H9 (cell line): ENCODE measurements around the gene HEATR1. TPM values are rescaled to one million over a fixed set of nuclear protein-coding genes. Genes with fewer than 3 reads are reported as not detected.

ENCODE experiments used
- DNase-seq: peaks from one replicate; pipeline ENCODE4 v3.0.0-alpha.2; 2017
- H2AFZ ChIP-seq: one replicate; pipeline ENCODE4 v1.6.1; 2013; ENCODE audit warnings: mild to moderate bottlenecking, low read length, control low read depth, moderate library complexity
- H2AK5ac ChIP-seq: 2 replicates; pipeline ENCODE4 v1.6.1; 2013; ENCODE audit warnings: low read length, control low read depth, mixed read lengths; ENCODE audit not compliant: insufficient read length
- H2BK120ac ChIP-seq: one replicate; pipeline ENCODE4 v1.6.1; 2013; ENCODE audit warnings: low read depth, mild to moderate bottlenecking, low read length, control low read depth, inconsistent platforms; ENCODE audit not compliant: poor library complexity, severe bottlenecking
- H2BK12ac ChIP-seq: 2 replicates; pipeline ENCODE4 v1.6.1; 2013; ENCODE audit warnings: low read length, control low read depth, mixed read lengths, low read depth; ENCODE audit not compliant: insufficient read length
- H2BK15ac ChIP-seq: 2 replicates; pipeline ENCODE4 v1.6.1; 2013; ENCODE audit warnings: low read depth, low read length, control low read depth
- H2BK20ac ChIP-seq: one replicate; pipeline ENCODE4 v1.6.1; 2013; ENCODE audit warnings: low read depth, mild to moderate bottlenecking, low read length, control low read depth, inconsistent platforms; ENCODE audit not compliant: poor library complexity, severe bottlenecking
- H2BK5ac ChIP-seq: 2 replicates; pipeline ENCODE4 v1.6.1; 2013; ENCODE audit warnings: low read length, control low read depth, mixed read lengths; ENCODE audit not compliant: insufficient read length
- H3K14ac ChIP-seq: 2 replicates; pipeline ENCODE4 v1.6.1; 2013; ENCODE audit warnings: low read length, control low read depth; ENCODE audit not compliant: insufficient read depth
- H3K18ac ChIP-seq: 2 replicates; pipeline ENCODE4 v1.6.1; 2013; ENCODE audit warnings: low read depth, mild to moderate bottlenecking, mixed read lengths, low read length, control low read depth; ENCODE audit not compliant: insufficient read length
- H3K23ac ChIP-seq: 2 replicates; pipeline ENCODE4 v1.6.1; 2013; ENCODE audit warnings: low read length, control low read depth, mixed read lengths, low read depth; ENCODE audit not compliant: insufficient read length
- H3K23me2 ChIP-seq: 2 replicates; pipeline ENCODE4 v1.6.1; 2013; ENCODE audit warnings: low read depth, mild to moderate bottlenecking, mixed read lengths, low read length, control low read depth; ENCODE audit not compliant: insufficient read length, poor library complexity, severe bottlenecking
- H3K27ac ChIP-seq: 2 replicates; pipeline ENCODE4 v1.5.1; 2013; ENCODE audit warnings: low read length, control low read depth, mixed read lengths, low read depth; ENCODE audit not compliant: insufficient read length
- H3K27me3 ChIP-seq: 2 replicates; pipeline ENCODE4 v1.6.1; 2013; ENCODE audit warnings: low read length, control low read depth, inconsistent platforms; ENCODE audit not compliant: insufficient read depth
- H3K4ac ChIP-seq: 2 replicates; pipeline ENCODE4 v1.6.1; 2013; ENCODE audit warnings: low read depth, mild to moderate bottlenecking, control low read depth, inconsistent platforms, low read length, moderate library complexity
- H3K4me1 ChIP-seq: 2 replicates; pipeline ENCODE4 v1.6.1; 2013; ENCODE audit warnings: low read length, control low read depth, inconsistent platforms; ENCODE audit not compliant: insufficient read depth
- H3K4me2 ChIP-seq: 2 replicates; pipeline ENCODE4 v1.6.1; 2013; ENCODE audit warnings: low read length, control low read depth, mixed read lengths; ENCODE audit not compliant: insufficient read length, insufficient read depth
- H3K56ac ChIP-seq: 2 replicates; pipeline ENCODE4 v1.6.1; 2013; ENCODE audit warnings: low read depth, mild to moderate bottlenecking, mixed read lengths, low read length, control low read depth; ENCODE audit not compliant: insufficient read length
- H3K79me1 ChIP-seq: 2 replicates; pipeline ENCODE4 v1.6.1; 2013; ENCODE audit warnings: low read depth, mild to moderate bottlenecking, moderate library complexity, low read length, control low read depth, inconsistent platforms; ENCODE audit not compliant: insufficient read depth, poor library complexity, severe bottlenecking
- H3K79me2 ChIP-seq: 2 replicates; pipeline ENCODE4 v1.6.1; 2013; ENCODE audit warnings: low read length, control low read depth, inconsistent platforms; ENCODE audit not compliant: insufficient read depth
- H3K9ac ChIP-seq: 2 replicates; pipeline ENCODE4 v1.6.1; 2013; ENCODE audit warnings: low read length, control low read depth, mixed read lengths; ENCODE audit not compliant: insufficient read length; ENCODE audit errors: extremely low read depth
- H3K9me3 ChIP-seq: one replicate; pipeline ENCODE4 v1.6.1; 2013; ENCODE audit warnings: low read depth, low read length, inconsistent platforms; ENCODE audit not compliant: control insufficient read depth
- H3T11ph ChIP-seq: one replicate; pipeline ENCODE4 v1.6.1; 2013; ENCODE audit warnings: mild to moderate bottlenecking, low read length, control low read depth, inconsistent platforms
- H4K20me1 ChIP-seq: one replicate; pipeline ENCODE4 v1.6.1; 2013; ENCODE audit not compliant: control insufficient read depth, insufficient read length, insufficient read depth
- H4K5ac ChIP-seq: 2 replicates; pipeline ENCODE4 v1.6.1; 2013; ENCODE audit warnings: low read depth, mild to moderate bottlenecking, mixed read lengths, low read length, control low read depth; ENCODE audit not compliant: insufficient read length
- H4K8ac ChIP-seq: replicated peaks from 2 replicates; pipeline ENCODE4 v1.6.1; 2013; ENCODE audit warnings: low read length, control low read depth, mixed read lengths, low read depth; ENCODE audit not compliant: insufficient read length
- H4K91ac ChIP-seq: 2 replicates; pipeline ENCODE4 v1.6.1; 2013; ENCODE audit warnings: low read depth, mild to moderate bottlenecking, moderate library complexity, mixed read lengths, low read length, control low read depth; ENCODE audit not compliant: insufficient read length
- H3K27ac Mint-ChIP-seq, 3 experiments: 2 replicates in 2 of 3; 3 replicates in 1 of 3; pipeline ENCODE4 v1.8.0; 2020 to 2021; ENCODE audit warnings: mixed read lengths in 3 of 3, mild to moderate bottlenecking in 1 of 3, moderate library complexity in 1 of 3
- H3K27me3 Mint-ChIP-seq: 2 replicates; pipeline ENCODE4 v1.8.0; 2021; ENCODE audit warnings: low read depth, mild to moderate bottlenecking, moderate library complexity, mixed read lengths
- H3K36me3 Mint-ChIP-seq, 3 experiments: 2 replicates in 2 of 3; 3 replicates in 1 of 3; pipeline ENCODE4 v1.8.0; 2020 to 2021; ENCODE audit warnings: low read depth in 3 of 3, mixed read lengths in 3 of 3; ENCODE audit not compliant: insufficient read depth in 1 of 3
- H3K4me1 Mint-ChIP-seq, 2 experiments: 2 replicates each; pipeline ENCODE4 v1.8.0; 2020; ENCODE audit warnings: mixed read lengths in 2 of 2
- H3K4me3 Mint-ChIP-seq, 2 experiments: 2 replicates in 1 of 2; 3 replicates in 1 of 2; pipeline ENCODE4 v1.8.0; 2020 to 2021; ENCODE audit warnings: mild to moderate bottlenecking in 2 of 2, mixed read lengths in 2 of 2, moderate library complexity in 1 of 2
- H3K9me3 Mint-ChIP-seq, 2 experiments: 2 replicates in 1 of 2; 3 replicates in 1 of 2; pipeline ENCODE4 v1.8.0; 2020; ENCODE audit warnings: mild to moderate bottlenecking in 2 of 2, mixed read lengths in 2 of 2, moderate library complexity in 1 of 2
- CTCF ChIP-seq: fragments of 200-600 bp; sonication (generic); conservative IDR thresholded peaks from 3 replicates; pipeline ENCODE4 v1.8.0; 2021; ENCODE audit warnings: antibody characterized with exemption, mild to moderate bottlenecking
- WGBS: extraction: QIAGEN DNeasy Blood & Tissue Kit; methylation state at CpG from one replicate; pipeline ENCODE4 v1.1.7; 2013; ENCODE audit warnings: missing lambda C conversion rate, low lambda C conversion rate, mixed read lengths; ENCODE audit not compliant: insufficient read length; ENCODE audit errors: extremely low coverage; 5-methylcytosine and 5-hydroxymethylcytosine counted together
- total RNA-seq: library from RNA; stranded (reverse); gene quantifications from 2 replicates; pipeline ENCODE4 v1.2.1, GENCODE V29; 2021

Gene HEATR1
- total RNA-seq, 1 experiment from 2014 or later = 88.2 TPM

DNA sequence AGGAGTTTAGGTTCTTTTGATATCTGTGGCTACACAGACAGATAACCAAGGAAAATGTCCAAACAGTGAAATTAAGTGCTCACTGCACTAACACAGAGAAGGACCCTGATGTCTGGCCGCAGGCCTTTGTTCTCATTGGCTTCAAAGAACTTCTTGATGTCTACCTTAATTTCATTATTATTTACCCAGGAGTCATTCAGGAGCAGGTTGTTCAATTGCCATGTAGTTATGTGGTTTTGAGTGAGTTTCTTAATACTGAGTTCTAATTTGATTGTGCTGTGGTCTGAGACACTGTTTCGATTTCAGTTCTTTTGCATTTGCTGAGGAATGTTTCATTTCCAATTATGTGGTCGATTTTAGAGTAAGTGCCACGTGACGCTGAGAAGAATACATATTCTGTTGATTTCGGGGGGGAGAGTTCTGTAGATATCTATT, 95.7 kb downstream of the HEATR1 start:
- H3T11ph ChIP-seq = no peak overlapping the region
- Mint-ChIP-seq H3K27ac (no peak overlapping the region), H3K4me1 (peaks cover 6 to 12% of the 10 kb centered on the region in 2 experiments; a peak in 3 of 4 replicates), H3K27me3 (no peaks in the 10 kb centered on the region), H3K4me3 (no peak overlapping the region), H3K9me3 (no peaks in the 10 kb centered on the region), H3K36me3 (no peaks in the 10 kb centered on the region)
- no peaks in the 10 kb centered on the region for H3K79me1 ChIP-seq
- DNase-seq = no peak
- WGBS = no CpG with 5 or more reads among the region's 6 CpGs
- no peak overlapping the region for H3K56ac ChIP-seq
- no peak overlapping the region for H2BK20ac ChIP-seq
- no peaks in the 10 kb centered on the region for H3K23me2 ChIP-seq
- H3K9me3 ChIP-seq = no peaks in the 10 kb centered on the region
- H2BK120ac ChIP-seq = no peak overlapping the region
- no peak overlapping the region for H3K14ac ChIP-seq
- TF ChIP-seq CTCF = no peak
- H2AFZ ChIP-seq = no peak overlapping the region
- H2AK5ac ChIP-seq = no peak overlapping the region
- H3K27ac ChIP-seq = no peak overlapping the region
- H3K4me1 ChIP-seq = no peaks in the 10 kb centered on the region
- no peak overlapping the region for H3K4me2 ChIP-seq
- H4K91ac ChIP-seq = no peak overlapping the region
- no peak overlapping the region for H2BK15ac ChIP-seq
- H4K20me1 ChIP-seq = no peaks in the 10 kb centered on the region
- H3K9ac ChIP-seq = no peak overlapping the region
- H3K23ac ChIP-seq = no peak overlapping the region
- no peak overlapping the region for H4K8ac ChIP-seq
- no peaks in the 10 kb centered on the region for H3K79me2 ChIP-seq
- H4K5ac ChIP-seq = no peak overlapping the region
- H3K27me3 ChIP-seq = no peaks in the 10 kb centered on the region
- H3K18ac ChIP-seq = no peak overlapping the region
- H3K4ac ChIP-seq = no peak overlapping the region
- no peak overlapping the region for H2BK12ac ChIP-seq
- no peak overlapping the region for H2BK5ac ChIP-seq
